Measurements from ENCODE around the gene CDC42.

The CDC42 gene

GRCh38 chr1:22107126-22107525 is 54.6 kb downstream of the CDC42 start:
- no peak overlapping the region for H3K4me2 ChIP-seq (ENCODE audit: low read depth, low read length, poor library complexity, severe bottlenecking)
- H3K36me3 ChIP-seq (ENCODE audit: insufficient read depth, low read length), result peaks cover 6% of the 10 kb centered on the region; the same call in 1 of the 2 replicates
- H2AFZ ChIP-seq (ENCODE audit: low read length), result no peak overlapping the region
- no peaks in the 10 kb centered on the region for H3K27me3 ChIP-seq (ENCODE audit: insufficient read depth, low read length, poor library complexity, severe bottlenecking)
- H3K4me3 ChIP-seq (ENCODE audit: low read length, poor library complexity, severe bottlenecking), result no peak overlapping the region
- H3K9me3 ChIP-seq (ENCODE audit: insufficient read depth, low read depth, low read length), result no peaks in the 10 kb centered on the region
- no peaks in the 10 kb centered on the region for H3K79me2 ChIP-seq (ENCODE audit: insufficient read depth, low read length)
- H3F3A ChIP-seq (ENCODE audit: low read depth), result no peaks in the 10 kb centered on the region
- no peak overlapping the region for H3K9ac ChIP-seq (ENCODE audit: low read depth, low read length, poor library complexity, severe bottlenecking)
- H4K20me1 ChIP-seq (ENCODE audit: insufficient read depth, low read length, poor library complexity, severe bottlenecking), result peaks cover 18% of the 10 kb centered on the region
- peaks cover 9% of the 10 kb centered on the region for H3K4me1 ChIP-seq (ENCODE audit: insufficient read depth, low read length, poor library complexity, severe bottlenecking)
- no peak for TF ChIP-seq EZH2phosphoT487 (IDR thresholded peaks at IDR 0.05; ENCODE audit: borderline replicate concordance)
- no peak for TF ChIP-seq CTCF (conservative IDR thresholded peaks at IDR 0.05; ENCODE audit: low read length)
- H3K9me2 ChIP-seq (replicated peaks; ENCODE audit: low read depth, low read length), result no peaks in the 10 kb centered on the region

GRCh38 chr1:22108339-22109105 is 56.0 kb downstream of the CDC42 start:
- TF ChIP-seq EZH2phosphoT487 (IDR thresholded peaks at IDR 0.05; ENCODE audit: borderline replicate concordance) (no peak), CTCF (conservative IDR thresholded peaks at IDR 0.05; ENCODE audit: low read length) (no peak)
- Histone ChIP-seq H3K36me3 (ENCODE audit: insufficient read depth, low read length) (peaks cover 6% of the 10 kb centered on the region; the same call in 1 of the 2 replicates), H3K4me1 (ENCODE audit: insufficient read depth, low read length, poor library complexity, severe bottlenecking) (peaks cover 9% of the 10 kb centered on the region), H4K20me1 (ENCODE audit: insufficient read depth, low read length, poor library complexity, severe bottlenecking) (peaks cover 18% of the 10 kb centered on the region), H3K9me3 (ENCODE audit: insufficient read depth, low read depth, low read length) (no peaks in the 10 kb centered on the region), H3K4me3 (ENCODE audit: low read length, poor library complexity, severe bottlenecking) (no peak overlapping the region), H3K4me2 (ENCODE audit: low read depth, low read length, poor library complexity, severe bottlenecking) (no peak overlapping the region), H3K27me3 (ENCODE audit: insufficient read depth, low read length, poor library complexity, severe bottlenecking) (no peaks in the 10 kb centered on the region), H3K79me2 (ENCODE audit: insufficient read depth, low read length) (no peaks in the 10 kb centered on the region), H3F3A (ENCODE audit: low read depth) (no peaks in the 10 kb centered on the region), H3K9me2 (replicated peaks; ENCODE audit: low read depth, low read length) (no peaks in the 10 kb centered on the region), H2AFZ (ENCODE audit: low read length) (no peak overlapping the region), H3K9ac (ENCODE audit: low read depth, low read length, poor library complexity, severe bottlenecking) (no peak overlapping the region)

- H3K9ac ChIP-seq (ENCODE audit: low read depth, low read length, poor library complexity, severe bottlenecking), result no peak overlapping the region
Measured at GRCh38 chr1:22110016-22110415, 57.5 kb downstream of the CDC42 start.

More at GRCh38 chr1:22110016-22110415, 57.5 kb downstream of the CDC42 start:
- no peak overlapping the region for H3K4me2 ChIP-seq (ENCODE audit: low read depth, low read length, poor library complexity, severe bottlenecking)
- no peak overlapping the region for H3K4me3 ChIP-seq (ENCODE audit: low read length, poor library complexity, severe bottlenecking)
- peaks cover 12% of the 10 kb centered on the region for H4K20me1 ChIP-seq (ENCODE audit: insufficient read depth, low read length, poor library complexity, severe bottlenecking)
- no peaks in the 10 kb centered on the region for H3K79me2 ChIP-seq (ENCODE audit: insufficient read depth, low read length)
- no peaks in the 10 kb centered on the region for H3F3A ChIP-seq (ENCODE audit: low read depth)
- peaks cover 3% of the 10 kb centered on the region for H3K4me1 ChIP-seq (ENCODE audit: insufficient read depth, low read length, poor library complexity, severe bottlenecking)
- peaks cover 6% of the 10 kb centered on the region; the same call in 1 of the 2 replicates for H3K36me3 ChIP-seq (ENCODE audit: insufficient read depth, low read length)
- H3K9me2 ChIP-seq (replicated peaks; ENCODE audit: low read depth, low read length), result no peaks in the 10 kb centered on the region
- no peak overlapping the region for H2AFZ ChIP-seq (ENCODE audit: low read length)
- no peaks in the 10 kb centered on the region for H3K9me3 ChIP-seq (ENCODE audit: insufficient read depth, low read depth, low read length)
- TF ChIP-seq CTCF (conservative IDR thresholded peaks at IDR 0.05; ENCODE audit: low read length) (no peak), EZH2phosphoT487 (IDR thresholded peaks at IDR 0.05; ENCODE audit: borderline replicate concordance) (no peak)
- no peaks in the 10 kb centered on the region for H3K27me3 ChIP-seq (ENCODE audit: insufficient read depth, low read length, poor library complexity, severe bottlenecking)
